ENCODE data around the gene FOXN3. TPM values are rescaled to one million over a fixed set of nuclear protein-coding genes. Genes with fewer than 3 reads are reported as not detected.

Gene FOXN3
- total RNA-seq, 4 donors from 2014 or later = 129 to 213 (median 163) TPM

- TF ChIP-seq POLR2A (IDR thresholded peaks at IDR 0.05) = no peak
- H3K27ac ChIP-seq = no peak overlapping the region
- no peak overlapping the region for H3K4me3 ChIP-seq
These were observed 173.3 kb downstream of the FOXN3 start for GRCh38 chr14:89243741-89244140.

GRCh38 chr14:89243286-89243685, 173.7 kb downstream of the FOXN3 start:
- Histone ChIP-seq H3K36me3 (no peaks in the 10 kb centered on the region), H3K4me1 (no peaks in the 10 kb centered on the region), H3K27ac (no peak overlapping the region), H3K9me3 (no peaks in the 10 kb centered on the region), H3K27me3 (no peaks in the 10 kb centered on the region), H3K4me3 (no peak overlapping the region)
- no peak for DNase-seq
- TF ChIP-seq POLR2A (IDR thresholded peaks at IDR 0.05) = no peak
- TF ChIP-seq CTCF (IDR thresholded peaks at IDR 0.05) = no peak

More at GRCh38 chr14:89243741-89244140, 173.3 kb downstream of the FOXN3 start:
- DNase-seq = no peak
- no peaks in the 10 kb centered on the region for H3K9me3 ChIP-seq
- H3K36me3 ChIP-seq = no peaks in the 10 kb centered on the region
- no peaks in the 10 kb centered on the region for H3K27me3 ChIP-seq
- no peaks in the 10 kb centered on the region for H3K4me1 ChIP-seq

- DNase-seq = no peak
- Histone ChIP-seq H3K27me3 (no peaks in the 10 kb centered on the region), H3K4me3 (no peak overlapping the region), H3K27ac (no peak overlapping the region), H3K4me1 (no peaks in the 10 kb centered on the region), H3K9me3 (no peaks in the 10 kb centered on the region), H3K36me3 (no peaks in the 10 kb centered on the region)
- no peak for TF ChIP-seq POLR2A (IDR thresholded peaks at IDR 0.05)
- no peak for TF ChIP-seq CTCF (IDR thresholded peaks at IDR 0.05)
These were observed 174.3 kb downstream of the FOXN3 start for GRCh38 chr14:89242652-89243279.

GRCh38 chr14:89241934-89242651, 174.9 kb downstream of the FOXN3 start:
- H3K9me3 ChIP-seq = no peaks in the 10 kb centered on the region
- no peaks in the 10 kb centered on the region for H3K27me3 ChIP-seq
- no peaks in the 10 kb centered on the region for H3K4me1 ChIP-seq
- TF ChIP-seq POLR2A (IDR thresholded peaks at IDR 0.05) (no peak), CTCF (IDR thresholded peaks at IDR 0.05) (no peak)
- no peak overlapping the region for H3K4me3 ChIP-seq
- H3K27ac ChIP-seq = no peak overlapping the region
- H3K36me3 ChIP-seq = no peaks in the 10 kb centered on the region
- no peak for DNase-seq

GRCh38 chr14:89241257-89241656, 175.8 kb downstream of the FOXN3 start:
- Histone ChIP-seq H3K4me3 (no peak overlapping the region), H3K27me3 (no peaks in the 10 kb centered on the region), H3K27ac (no peak overlapping the region), H3K36me3 (no peaks in the 10 kb centered on the region), H3K4me1 (no peaks in the 10 kb centered on the region), H3K9me3 (no peaks in the 10 kb centered on the region)
- no peak for TF ChIP-seq POLR2A (IDR thresholded peaks at IDR 0.05)
- no peak for TF ChIP-seq CTCF (IDR thresholded peaks at IDR 0.05)
- DNase-seq = no peak

- no peak for DNase-seq
- Histone ChIP-seq H3K27ac (no peak overlapping the region), H3K4me3 (no peak overlapping the region), H3K4me1 (no peaks in the 10 kb centered on the region), H3K9me3 (no peaks in the 10 kb centered on the region), H3K36me3 (no peaks in the 10 kb centered on the region), H3K27me3 (no peaks in the 10 kb centered on the region)
- TF ChIP-seq POLR2A (IDR thresholded peaks at IDR 0.05) = no peak
- TF ChIP-seq CTCF (IDR thresholded peaks at IDR 0.05) = no peak
These were observed 176.6 kb downstream of the FOXN3 start for GRCh38 chr14:89240414-89240813.
